Measurements from ENCODE around the gene UBE2Z. TPM values are rescaled to one million over a fixed set of nuclear protein-coding genes. Genes with fewer than 3 reads are reported as not detected.

UBE2Z gene
- total RNA-seq, 1 donor, result 120 TPM

- DNase-seq (ENCODE audit: low read depth), result no peak
- H3K4me3 ChIP-seq (ENCODE audit: low read depth, low read length), result no peak overlapping the region
- TF ChIP-seq CTCF (IDR thresholded peaks at IDR 0.05; ENCODE audit: insufficient read depth, low read depth, low read length), result no peak
These were observed 65.6 kb downstream of the UBE2Z start for GRCh38 chr17:48973806-48974205.

Small RNA genes lying within 50 kb of the gene (small RNA-seq; reads per million reads assigned to genes)
- gene AC068531.1, result not detected
- gene RF00263, result not detected
- not detected for gene RF01210
- 1.9 reads per million, percentile 48 among the genes with 10 or more reads in this experiment for gene RNU1-42P

Other genes starting within 250 kb of the UBE2Z start
- not detected in 2 replicates for gene PRAC1, start 185.9 kb upstream of the UBE2Z start, total RNA-seq
- not detected in 2 replicates for gene PRAC2, start 185.2 kb upstream of the UBE2Z start, total RNA-seq
- gene HOXB13, start 179.7 kb upstream of the UBE2Z start, total RNA-seq, result under 0.01 and 0.32 TPM in 2 replicates
- gene TTLL6, start 91.2 kb upstream of the UBE2Z start, total RNA-seq, result under 0.01 TPM in 2 replicates
- gene CALCOCO2, start 77.4 kb upstream of the UBE2Z start, total RNA-seq, result 93.7 and 98.9 TPM in 2 replicates
- 28.7 and 62.2 TPM in 2 replicates for gene ATP5MC1, start 15.6 kb upstream of the UBE2Z start, total RNA-seq
- 61.3 and 87.0 TPM in 2 replicates for gene SNF8, start 36.4 kb downstream of the UBE2Z start, total RNA-seq
- gene GIP, start 60.2 kb downstream of the UBE2Z start, total RNA-seq, result not detected in 2 replicates
- gene IGF2BP1, start 89.0 kb downstream of the UBE2Z start, total RNA-seq, result 2.6 and 6.4 TPM in 2 replicates
- gene B4GALNT2, start 224.4 kb downstream of the UBE2Z start, total RNA-seq, result under 0.01 TPM in 2 replicates

Data from fibroblast of villous mesenchyme (primary cell).